Suprapubic skin (tissue), 4 donors: ENCODE results near the gene CCDC174. TPM values are rescaled to one million over a fixed set of nuclear protein-coding genes. Genes with fewer than 3 reads are reported as not detected.

Experiments
- total RNA-seq, 4 donors: library from RNA; depleted of rRNA; stranded (reverse); fragments of >200 nt; gene quantifications; one replicate each; pipeline ENCODE4 v1.1.0, GENCODE V29; 2016

The CCDC174 gene
- total RNA-seq, 4 donors from 2014 or later, result 11.2 to 39.3 (median 14.6) TPM

Other genes with a start within 250 kb of the CCDC174 start
- gene SLC6A6, start 249.2 kb upstream of the CCDC174 start, total RNA-seq, result 100 to 1,000 TPM in 2 of 4 donors, 10 to 100 TPM in 2; 85.4 to 149 (median 102) TPM
- gene GRIP2, start 111.4 kb upstream of the CCDC174 start, total RNA-seq, result 1 to 10 TPM in 2 of 4 donors, under 1 TPM in 2; 0.65 to 5.8 (median 3.0) TPM
- gene C3orf20, start 23.4 kb downstream of the CCDC174 start, total RNA-seq, result under 1 TPM in 1 of 4 donors, not detected in 3; 0.21 TPM
- 10 to 100 TPM in 2 of 4 donors, 1 to 10 TPM in 2; 2.8 to 15.5 (median 7.1) TPM for gene FGD5, start 167.2 kb downstream of the CCDC174 start, total RNA-seq